CD4-positive, alpha-beta T cell (primary cell): ENCODE results near the gene AZU1. TPM values are rescaled to one million over a fixed set of nuclear protein-coding genes. Genes with fewer than 3 reads are reported as not detected.

Source experiments
- ATAC-seq: fragments of 200-7000 bp; cut with Tn5 transposase; one replicate; pipeline ENCODE4 v1.10.0; 2022; ENCODE audit warnings: mild to moderate bottlenecking; ENCODE audit not compliant: poor library complexity
- CTCF ChIA-PET: fragments of 350-600 bp; sonication (Branson Sonifier 250); formaldehyde crosslinking; loops from one replicate; lab custom pipeline; 2021; ENCODE audit warnings: antibody characterized with exemption, inconsistent platforms; lab: Charles Lee
- POLR2A ChIA-PET: fragments of 350-600 bp; sonication (Branson Sonifier 250); formaldehyde crosslinking; loops from one replicate; lab custom pipeline; 2021; ENCODE audit warnings: antibody characterized with exemption, inconsistent platforms; lab: Charles Lee
- DNase-seq, 14 experiments: peaks; one replicate each; pipeline ENCODE4 v3.0.0-alpha.2; 2013 to 2020; ENCODE audit warnings: mixed read lengths in 2 of 14
- H3K27ac ChIP-seq, 2 donors: one replicate each; pipeline versions ENCODE4 v1.5.1 to v1.7.0; 2013; ENCODE audit warnings: low read length in 2 of 2, low read depth in 1 of 2, mild to moderate bottlenecking in 1 of 2
- H3K27me3 ChIP-seq, 2 experiments: 1 replicate in 1 of 2; 2 replicates in 1 of 2; pipeline versions ENCODE4 v1.6.1 to v1.7.0; 2013; ENCODE audit warnings: low read length in 2 of 2, control low read depth in 1 of 2, mild to moderate bottlenecking in 1 of 2, moderate library complexity in 1 of 2; ENCODE audit not compliant: insufficient read depth in 2 of 2, control insufficient read depth in 1 of 2
- H3K36me3 ChIP-seq: one replicate; pipeline ENCODE4 v1.6.1; 2013; ENCODE audit warnings: low read length, control low read depth; ENCODE audit not compliant: insufficient read depth
- H3K4me1 ChIP-seq: one replicate; pipeline ENCODE4 v1.6.1; 2013; ENCODE audit warnings: low read length, control low read depth; ENCODE audit not compliant: insufficient read depth
- H3K4me3 ChIP-seq: one replicate; pipeline ENCODE4 v1.5.1; 2013; ENCODE audit warnings: mild to moderate bottlenecking, low read length, moderate library complexity
- H3K9me3 ChIP-seq, 2 experiments: 1 replicate in 1 of 2; 2 replicates in 1 of 2; pipeline versions ENCODE4 v1.6.1 to v1.7.0; 2013; ENCODE audit warnings: low read length in 2 of 2, mild to moderate bottlenecking in 2 of 2, control low read depth in 1 of 2, moderate library complexity in 1 of 2; ENCODE audit not compliant: control insufficient read depth in 1 of 2, insufficient read depth in 1 of 2
- H3K27ac Mint-ChIP-seq: one replicate; pipeline ENCODE4 v1.8.0; 2020; ENCODE audit warnings: mixed read lengths
- H3K27me3 Mint-ChIP-seq: one replicate; pipeline ENCODE4 v1.8.0; 2021; ENCODE audit warnings: mixed read lengths
- H3K36me3 Mint-ChIP-seq: one replicate; pipeline ENCODE4 v1.8.0; 2021; ENCODE audit warnings: low read depth, mixed read lengths
- H3K4me1 Mint-ChIP-seq: one replicate; pipeline ENCODE4 v1.8.0; 2021; ENCODE audit warnings: low read depth, mixed read lengths
- H3K4me3 Mint-ChIP-seq: one replicate; pipeline ENCODE4 v1.8.0; 2020; ENCODE audit warnings: mild to moderate bottlenecking, mixed read lengths
- H3K9me3 Mint-ChIP-seq: one replicate; pipeline ENCODE4 v1.8.0; 2020; ENCODE audit warnings: mixed read lengths
- intact Hi-C, 2 experiments: fragments of 100-400 bp; cut with DNase I in 1 of 2; cut with micrococcal nuclease in 1 of 2; formaldehyde crosslinking; loops; one replicate each; pipeline versions ENCODE4 v1.15.1 to v1.9.0; 2023 to 2025; cut with DNase I, micrococcal nuclease
- total RNA-seq, 174 experiments: library from RNA in 2 of 174; stranded (reverse) in 2 of 174; gene quantifications; one replicate each; pipeline ENCODE4 v1.2.3 and lab custom pipeline; 2021 to 2026
- TF ChIP-seq, protein P1 (sequence below): fragments of 200-600 bp; IDR thresholded peaks from one replicate; pipeline ENCODE4 v1.8.0; 2022; ENCODE audit warnings: antibody characterized with exemption, mild to moderate bottlenecking

The AZU1 gene
- total RNA-seq, 2 experiments from 2014 or later = 0.47 to 0.49 TPM

DNA sequence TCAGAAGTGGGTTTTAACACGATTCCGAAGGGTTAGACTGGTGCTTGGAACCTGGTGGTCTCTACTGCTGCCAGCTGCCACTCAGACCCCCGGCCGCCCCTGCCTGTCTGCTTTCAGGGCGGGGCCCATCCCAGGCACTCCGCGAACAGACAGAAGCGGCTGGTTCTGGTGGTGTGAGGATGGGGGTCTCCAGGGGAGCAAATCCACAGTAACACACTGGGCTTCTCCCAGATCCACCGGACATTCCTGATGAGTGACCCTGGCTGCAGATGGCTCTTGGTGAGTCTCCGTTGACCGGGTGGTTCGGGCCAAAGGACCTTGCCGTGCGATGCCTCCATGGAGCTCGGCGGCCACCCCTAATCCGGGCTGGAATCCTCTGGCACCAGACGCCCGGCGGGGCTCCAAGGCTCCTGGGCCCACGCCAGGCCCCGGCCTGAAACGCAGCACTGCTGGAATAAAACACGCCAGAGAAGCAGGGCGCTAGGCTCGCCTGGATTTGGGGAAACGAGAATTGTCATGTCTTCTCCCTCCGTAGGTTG lies 32.5 kb upstream of the AZU1 start:
- peaks cover 21% of the 10 kb centered on the region for H3K4me1 Mint-ChIP-seq
- POLR2A ChIA-PET = interaction anchor here (0.8 kb wide), 1 partner anchor 98 kb away, joined by 3 read pairs; the partner anchor contains the start of genes MED16 and RNU6-9

DNA sequence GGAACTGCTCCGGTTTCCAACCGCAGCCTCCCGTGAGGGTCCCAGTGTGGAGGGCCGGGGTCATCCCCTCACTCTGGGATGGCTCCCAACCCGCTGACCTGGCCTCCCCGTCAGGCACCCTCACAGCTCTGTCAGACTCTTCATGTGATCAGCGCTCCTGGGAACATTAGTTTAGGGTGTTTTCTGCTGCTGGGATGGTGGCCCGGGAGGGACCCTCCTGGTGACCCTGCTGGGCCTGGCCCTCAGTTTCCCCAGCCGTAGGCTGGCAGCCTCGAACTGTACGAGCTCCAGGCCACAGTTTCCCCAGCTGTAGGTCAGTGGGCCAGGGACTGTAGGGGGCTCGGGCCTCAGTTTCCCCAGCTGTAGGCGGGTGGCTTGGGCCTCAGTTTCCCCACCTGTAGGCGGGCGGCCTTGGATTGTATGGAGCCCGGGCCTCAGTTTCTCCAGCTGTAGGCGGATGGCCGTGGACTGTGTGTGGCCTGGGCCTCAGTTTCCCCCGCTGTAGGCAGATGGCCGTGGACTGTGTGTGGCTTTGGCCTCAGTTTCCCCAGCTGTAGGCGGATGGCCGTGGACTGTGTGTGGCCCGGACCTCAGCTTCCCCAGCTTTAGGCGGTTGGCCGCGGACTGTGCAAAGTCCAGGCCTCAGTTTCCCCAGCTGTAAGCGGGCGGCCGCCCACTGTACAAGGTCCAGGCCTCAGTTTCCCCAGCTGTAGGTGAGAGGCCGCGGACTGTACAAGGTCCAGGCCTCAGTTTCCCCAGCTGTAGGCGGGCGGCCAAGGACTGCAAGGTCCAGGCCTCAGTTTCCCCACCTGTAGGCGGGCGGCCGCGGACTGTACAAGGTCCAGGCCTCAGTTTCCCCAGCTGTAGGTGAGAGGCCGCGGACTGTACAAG lies 31.7 kb upstream of the AZU1 start:
- ATAC-seq = no peak
- Histone ChIP-seq H3K4me3 (peak overlapping the region; percentile 87), H3K9me3 (no peaks in the 10 kb centered on the region), H3K27me3 (no peaks in the 10 kb centered on the region), H3K36me3 (peaks cover 22% of the 10 kb centered on the region), H3K27ac (no peak overlapping the region), H3K4me1 (peaks cover 38% of the 10 kb centered on the region)
- no peaks in the 10 kb centered on the region for H3K9me3 Mint-ChIP-seq
- H3K27ac Mint-ChIP-seq = no peak overlapping the region
- intact Hi-C loops = loop anchor here (5.0 to 10.0 kb wide), 4 partner anchors 134 to 449 kb away; partner anchors contain the start of genes ATP5F1D (in 1 of the 2), GPX4 (in 1 of the 2), MIDN (in 1 of the 2) and RNF126 (in 1 of the 2)
- no peak overlapping the region for H3K4me3 Mint-ChIP-seq
- peak in 1 of 14 experiments; percentile 64 for DNase-seq
- POLR2A ChIA-PET = interaction anchor here (0.7 to 2.2 kb wide), 6 partner anchors 97 to 473 kb away, joined by 3 to 11 read pairs (median 4); partner anchors contain the start of genes ARHGAP45, CIRBP, GPX4 and MED16
- no peaks in the 10 kb centered on the region for H3K27me3 Mint-ChIP-seq
- CTCF ChIA-PET = interaction anchor here (0.5 kb wide), 1 partner anchor 11 kb away, joined by 3 read pairs; no protein-coding TSS in a partner anchor
- TF ChIP-seq, protein P1, sequence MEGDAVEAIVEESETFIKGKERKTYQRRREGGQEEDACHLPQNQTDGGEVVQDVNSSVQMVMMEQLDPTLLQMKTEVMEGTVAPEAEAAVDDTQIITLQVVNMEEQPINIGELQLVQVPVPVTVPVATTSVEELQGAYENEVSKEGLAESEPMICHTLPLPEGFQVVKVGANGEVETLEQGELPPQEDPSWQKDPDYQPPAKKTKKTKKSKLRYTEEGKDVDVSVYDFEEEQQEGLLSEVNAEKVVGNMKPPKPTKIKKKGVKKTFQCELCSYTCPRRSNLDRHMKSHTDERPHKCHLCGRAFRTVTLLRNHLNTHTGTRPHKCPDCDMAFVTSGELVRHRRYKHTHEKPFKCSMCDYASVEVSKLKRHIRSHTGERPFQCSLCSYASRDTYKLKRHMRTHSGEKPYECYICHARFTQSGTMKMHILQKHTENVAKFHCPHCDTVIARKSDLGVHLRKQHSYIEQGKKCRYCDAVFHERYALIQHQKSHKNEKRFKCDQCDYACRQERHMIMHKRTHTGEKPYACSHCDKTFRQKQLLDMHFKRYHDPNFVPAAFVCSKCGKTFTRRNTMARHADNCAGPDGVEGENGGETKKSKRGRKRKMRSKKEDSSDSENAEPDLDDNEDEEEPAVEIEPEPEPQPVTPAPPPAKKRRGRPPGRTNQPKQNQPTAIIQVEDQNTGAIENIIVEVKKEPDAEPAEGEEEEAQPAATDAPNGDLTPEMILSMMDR = no peak
- H3K4me1 Mint-ChIP-seq = peaks cover 27% of the 10 kb centered on the region
- H3K36me3 Mint-ChIP-seq = peaks cover 30% of the 10 kb centered on the region

More for the DNA sequence above, 32.5 kb upstream of the AZU1 start:
- ATAC-seq (no peak), DNase-seq (peak in 1 of 14 experiments; percentile 53)
- peaks cover 15% of the 10 kb centered on the region for H3K36me3 ChIP-seq
- Mint-ChIP-seq H3K4me3 (no peak overlapping the region), H3K36me3 (peaks cover 23% of the 10 kb centered on the region), H3K27ac (no peak overlapping the region), H3K27me3 (no peaks in the 10 kb centered on the region), H3K9me3 (no peaks in the 10 kb centered on the region)
- no peaks in the 10 kb centered on the region for H3K27me3 ChIP-seq
- intact Hi-C loops = loop anchor here (5.0 to 10.0 kb wide), 4 partner anchors 133 to 450 kb away; partner anchors contain the start of genes ATP5F1D (in 1 of the 2), GPX4 (in 1 of the 2), MIDN (in 1 of the 2) and RNF126 (in 1 of the 2)
- peaks cover 30% of the 10 kb centered on the region for H3K4me1 ChIP-seq
- no peak overlapping the region for H3K4me3 ChIP-seq
- CTCF ChIA-PET = no interaction called here
- no peaks in the 10 kb centered on the region for H3K9me3 ChIP-seq
- no peak overlapping the region for H3K27ac ChIP-seq
- TF ChIP-seq, protein P1 = no peak
